NCI-H2196 treated with DMSO at 0.1 percent for 48 hours (cell line): ENCODE results near the gene TMEM178B.
A peak's percentile ranks its signal among the peaks of the same experiment; 100 is the strongest.
"Not testable (repeated sequence)": the region's sequence is repeated elsewhere in the genome, so short reads cannot be mapped to it uniquely, and the experiment has no call there.

ENCODE experiments used
- DNase-seq: peaks from one replicate; lab custom pipeline; 2025; ENCODE audit not compliant: unreplicated experiment; lab: John Stamatoyannopoulos, UW

The TMEM178B gene

GRCh38 chr7:141073641-141074161 is at the start of gene TMEM178B:
TMEM178B (plus strand) TSS chr7:141074064.
- DNase-seq, result no peak

- DNase-seq, result no peak
Measured at GRCh38 chr7:141024668-141025067, 49.2 kb upstream of the TMEM178B start.

DNA sequence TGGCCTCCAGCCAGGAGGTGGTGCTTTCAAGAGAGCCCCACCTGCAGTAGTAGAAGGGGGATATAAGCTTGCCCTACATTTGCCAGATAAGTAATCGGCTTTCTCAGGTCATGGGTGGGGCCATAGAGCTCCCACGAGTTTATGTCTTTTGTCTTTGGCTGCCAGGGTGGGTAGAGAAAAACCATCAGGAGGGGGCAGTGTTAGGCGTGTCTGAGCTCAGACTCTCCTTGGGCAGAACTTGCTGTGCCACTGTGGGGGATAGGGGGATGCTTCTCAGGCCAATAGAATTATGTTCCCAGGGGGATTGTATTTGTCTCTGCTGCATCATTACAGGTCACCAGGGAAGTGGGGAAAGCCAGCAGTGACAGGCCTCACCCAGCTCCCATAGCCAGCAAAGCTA is 46.8 kb upstream of the TMEM178B start:
- no peak for DNase-seq

DNA sequence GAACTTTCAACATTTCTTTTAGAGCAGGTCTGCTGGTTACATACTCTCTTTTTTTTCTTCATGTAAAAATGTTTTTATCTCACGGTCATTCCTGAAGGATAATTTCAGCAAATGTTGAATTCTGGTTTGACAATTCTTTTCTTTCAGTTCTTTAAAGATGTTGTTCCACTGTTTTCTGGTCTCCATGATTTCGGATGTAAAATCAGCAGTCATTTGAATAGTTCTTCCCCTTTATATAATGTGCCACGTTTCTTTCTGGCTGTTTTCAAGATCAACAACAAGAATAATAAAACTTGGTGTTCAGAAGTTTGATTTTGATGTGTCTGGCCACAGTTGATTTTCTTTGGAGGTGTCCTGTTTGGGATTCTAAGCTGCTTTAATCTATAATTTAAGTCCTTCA is 45.1 kb upstream of the TMEM178B start:
- DNase-seq, result no peak

GRCh38 chr7:141032539-141033323 is 41.1 kb upstream of the TMEM178B start:
- not testable (repeated sequence) for DNase-seq

DNA sequence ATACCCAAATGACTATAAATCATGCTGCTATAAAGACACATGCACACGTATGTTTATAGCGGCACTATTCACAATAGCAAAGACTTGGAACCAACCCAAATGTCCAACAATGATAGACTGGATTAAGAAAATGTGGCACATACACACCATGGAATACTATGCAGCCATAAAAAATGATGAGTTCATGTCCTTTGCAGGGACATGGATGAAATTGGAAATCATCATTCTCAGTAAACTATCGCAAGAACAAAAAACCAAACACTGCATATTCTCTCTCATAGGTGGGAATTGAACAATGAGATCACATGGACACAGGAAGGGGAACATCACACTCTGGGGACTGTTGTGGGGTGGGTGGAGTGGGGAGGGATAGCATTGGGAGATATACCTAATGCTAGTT is 35.8 kb upstream of the TMEM178B start:
- not testable (repeated sequence) for DNase-seq

DNA sequence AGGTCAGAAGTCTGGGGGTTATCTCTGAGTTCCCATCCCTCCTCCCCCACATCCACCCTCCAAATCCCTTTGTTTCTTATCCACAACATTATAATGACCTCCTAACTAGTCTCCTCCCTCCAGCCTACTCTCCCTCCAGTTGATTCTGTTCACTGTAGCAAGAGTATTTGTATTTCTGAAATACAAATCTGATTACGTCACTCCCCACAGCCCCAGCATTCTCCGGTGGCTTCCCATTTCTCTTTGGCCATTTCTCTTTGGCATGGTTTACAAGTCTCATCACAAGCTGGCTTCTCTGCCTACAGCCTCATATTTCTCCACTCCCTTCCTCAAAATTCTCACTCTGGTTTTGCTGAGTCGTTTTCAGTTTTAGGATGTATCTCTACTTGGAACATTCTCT is 34.5 kb upstream of the TMEM178B start:
- DNase-seq, result no peak

GRCh38 chr7:141042222-141043193 is 31.4 kb upstream of the TMEM178B start:
- no peak for DNase-seq

GRCh38 chr7:141043616-141044015 is 30.2 kb upstream of the TMEM178B start:
- no peak for DNase-seq

DNA sequence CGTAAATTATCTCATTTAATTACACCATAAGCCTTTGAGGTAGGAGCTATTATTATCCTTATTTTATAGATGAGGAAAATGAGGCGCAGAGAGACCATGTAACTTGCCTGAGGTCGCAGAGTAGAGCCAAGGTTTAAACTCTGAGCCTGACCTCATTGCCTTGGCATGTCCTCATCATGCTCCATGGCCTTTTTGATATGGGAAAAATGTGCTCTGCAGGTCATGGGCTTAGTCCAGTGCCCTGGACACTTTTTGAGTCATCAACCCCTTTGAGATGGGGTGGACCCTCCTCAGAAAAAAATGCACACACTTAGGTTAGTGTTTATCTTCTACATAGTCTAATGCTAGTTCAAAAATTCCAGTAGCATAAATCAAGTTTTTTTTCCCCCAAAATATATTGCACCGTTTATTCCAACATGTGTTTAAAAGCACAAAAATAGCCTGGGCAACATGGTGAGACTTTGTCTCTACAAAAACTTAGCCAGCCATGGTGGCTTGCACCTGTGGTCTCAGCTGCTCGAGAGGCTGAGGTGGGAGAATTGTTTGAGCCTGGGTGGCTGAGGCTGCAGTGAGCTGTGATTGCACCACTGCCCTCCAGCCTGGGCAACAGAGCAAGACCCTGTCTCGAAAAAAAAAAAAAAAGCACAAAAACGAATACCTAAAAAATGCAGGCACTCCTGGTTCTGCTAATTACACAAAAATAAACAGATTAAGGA is 28.6 kb upstream of the TMEM178B start:
- DNase-seq, result no peak

- no peak for DNase-seq
Measured at GRCh38 chr7:141045842-141046620, 27.8 kb upstream of the TMEM178B start.

GRCh38 chr7:141053626-141054025 is 20.2 kb upstream of the TMEM178B start:
- DNase-seq, result no peak

GRCh38 chr7:141055146-141055545 is 18.7 kb upstream of the TMEM178B start:
- DNase-seq, result no peak

DNA sequence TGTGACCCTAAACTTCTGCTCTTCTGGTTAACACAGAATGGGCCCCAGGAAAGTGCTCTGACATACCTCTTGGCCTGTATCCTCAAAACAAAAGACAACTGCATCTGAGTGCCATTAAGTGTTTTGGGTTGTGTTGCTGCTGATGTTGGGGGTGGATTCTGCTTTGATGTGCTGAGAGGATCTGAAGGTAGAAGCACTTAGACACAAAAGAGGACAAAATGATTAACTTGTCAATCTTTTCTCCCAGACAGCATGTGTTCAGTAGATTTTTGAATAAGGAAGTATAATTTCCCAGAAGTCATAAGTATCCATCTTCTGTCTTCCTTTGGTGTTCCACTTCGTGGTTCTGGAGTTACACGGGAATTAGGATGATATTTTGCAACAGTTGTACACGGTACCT is 16.1 kb upstream of the TMEM178B start:
- no peak for DNase-seq

- not testable (repeated sequence) for DNase-seq
Measured at GRCh38 chr7:141067856-141068255, 6.0 kb upstream of the TMEM178B start.

- DNase-seq, result peak; percentile 68
Measured at GRCh38 chr7:141071260-141071854, 2.5 kb upstream of the TMEM178B start.

GRCh38 chr7:141071855-141072547 is 1.9 kb upstream of the TMEM178B start:
- no peak for DNase-seq

DNA sequence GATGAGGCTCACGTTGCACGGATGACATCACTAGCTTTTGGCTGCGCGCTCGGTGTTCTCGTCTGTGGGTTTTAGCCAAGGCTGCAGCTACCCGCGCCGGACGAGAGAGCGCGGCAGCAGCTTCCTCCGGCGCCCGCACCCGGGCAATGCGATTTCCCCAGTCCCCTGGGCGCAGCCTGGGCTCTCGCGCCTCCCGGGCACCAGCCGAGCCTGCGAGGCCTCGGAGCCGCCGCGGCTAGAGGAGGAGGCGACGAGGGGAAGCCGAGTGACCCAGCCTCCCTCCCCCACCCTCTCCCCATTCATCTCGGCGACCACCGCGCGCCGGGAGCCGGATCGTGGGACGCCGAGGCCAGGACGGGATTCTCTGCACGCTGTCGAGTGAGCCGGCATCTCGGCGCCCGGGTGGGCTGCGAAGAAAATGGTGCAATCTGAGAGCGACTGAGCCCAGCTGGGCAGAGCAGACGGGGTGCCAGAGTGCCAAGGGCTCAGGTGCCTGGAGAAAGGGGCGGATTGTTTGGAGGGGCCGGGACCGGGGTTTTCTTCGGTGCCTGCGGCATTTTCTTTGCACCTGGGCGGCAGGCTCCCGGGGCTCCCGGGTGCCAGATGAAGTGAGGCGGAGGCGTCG is 1.2 kb upstream of the TMEM178B start:
- DNase-seq, result peak; percentile 81

- DNase-seq, result no peak
Measured at GRCh38 chr7:141073173-141073640, 657 bp upstream of the TMEM178B start.
